ENCODE results near the gene ETV3L. TPM values are rescaled to one million over a fixed set of nuclear protein-coding genes. Genes with fewer than 3 reads are reported as not detected.

The ETV3L gene
- total and polyA plus RNA-seq, 2 donors (not counting 1 experiment from before 2014, with no cell fraction given): not detected

GRCh38 chr1:157135646-157136045 lies 36.0 kb upstream of the ETV3L start:
- Histone ChIP-seq H3K4me3 (replicated peaks in 1 of 4; ENCODE audit: control extremely low read depth in 1 of 4, insufficient read depth in 1 of 4, low read depth in 3 of 4, low read length in 4 of 4) (no peak overlapping the region), H3K36me3 (ENCODE audit: control insufficient read depth, insufficient read depth, low read length) (peaks cover 9% of the 10 kb centered on the region)

GRCh38 chr1:157135070-157135469 lies 35.5 kb upstream of the ETV3L start:
- no peak for DNase-seq (ENCODE audit: low read depth in 2 of 2)
- peaks cover 9% of the 10 kb centered on the region for H3K36me3 ChIP-seq (ENCODE audit: control insufficient read depth, insufficient read depth, low read length)
- no peaks in the 10 kb centered on the region for H3K27me3 ChIP-seq (ENCODE audit: control insufficient read depth, insufficient read depth, low read length)
- H3K4me2 ChIP-seq (ENCODE audit: extremely low read depth, insufficient read depth, low read length): no peak overlapping the region
- peaks cover 31% of the 10 kb centered on the region for H3K79me2 ChIP-seq (ENCODE audit: control insufficient read depth, insufficient read depth, low read length)
- H3K27ac ChIP-seq (ENCODE audit: insufficient read depth, low read length): no peak overlapping the region
- H3K4me3 ChIP-seq (replicated peaks in 1 of 4; ENCODE audit: control extremely low read depth in 1 of 4, insufficient read depth in 1 of 4, low read depth in 3 of 4, low read length in 4 of 4): no peak overlapping the region
- H4K20me1 ChIP-seq (ENCODE audit: control insufficient read depth, extremely low read depth, insufficient read depth, low read length): no peaks in the 10 kb centered on the region
- H2AFZ ChIP-seq (ENCODE audit: low read length): no peak overlapping the region
- peaks cover 8% of the 10 kb centered on the region for H3K4me1 ChIP-seq (ENCODE audit: control insufficient read depth, extremely low read depth, insufficient read depth, low read length)
- TF ChIP-seq EZH2 (IDR thresholded peaks at IDR 0.05; ENCODE audit: low read length, missing control alignments): no peak
- H3K9me3 ChIP-seq (ENCODE audit: control insufficient read depth, insufficient read depth, low read depth, low read length): no peaks in the 10 kb centered on the region
- H3K9ac ChIP-seq (ENCODE audit: insufficient read depth, low read length): no peak overlapping the region

More at GRCh38 chr1:157135646-157136045, 36.0 kb upstream of the ETV3L start:
- Histone ChIP-seq H3K27ac (ENCODE audit: insufficient read depth, low read length) (no peak overlapping the region), H2AFZ (ENCODE audit: low read length) (no peak overlapping the region), H4K20me1 (ENCODE audit: control insufficient read depth, extremely low read depth, insufficient read depth, low read length) (no peaks in the 10 kb centered on the region), H3K9me3 (ENCODE audit: control insufficient read depth, insufficient read depth, low read depth, low read length) (no peaks in the 10 kb centered on the region), H3K9ac (ENCODE audit: insufficient read depth, low read length) (no peak overlapping the region), H3K79me2 (ENCODE audit: control insufficient read depth, insufficient read depth, low read length) (peaks cover 31% of the 10 kb centered on the region), H3K4me1 (ENCODE audit: control insufficient read depth, extremely low read depth, insufficient read depth, low read length) (peaks cover 8% of the 10 kb centered on the region), H3K4me2 (ENCODE audit: extremely low read depth, insufficient read depth, low read length) (no peak overlapping the region), H3K27me3 (ENCODE audit: control insufficient read depth, insufficient read depth, low read length) (no peaks in the 10 kb centered on the region)
- no peak for TF ChIP-seq EZH2 (IDR thresholded peaks at IDR 0.05; ENCODE audit: low read length, missing control alignments)
- no peak for TF ChIP-seq CTCF (conservative IDR thresholded peaks at IDR 0.05 in 1 of 2, IDR thresholded peaks at IDR 0.05 in 1 of 2; ENCODE audit: low read depth in 1 of 2, low read length in 2 of 2)
- DNase-seq (ENCODE audit: low read depth in 2 of 2): peak in 1 of 2 donors; percentile 6

GRCh38 chr1:157134442-157134841 lies 34.8 kb upstream of the ETV3L start:
- no peak for DNase-seq (ENCODE audit: low read depth in 2 of 2)
- Histone ChIP-seq H3K9ac (ENCODE audit: insufficient read depth, low read length) (no peak overlapping the region), H3K4me2 (ENCODE audit: extremely low read depth, insufficient read depth, low read length) (no peak overlapping the region), H3K27ac (ENCODE audit: insufficient read depth, low read length) (no peak overlapping the region), H3K79me2 (ENCODE audit: control insufficient read depth, insufficient read depth, low read length) (peaks cover 31% of the 10 kb centered on the region), H4K20me1 (ENCODE audit: control insufficient read depth, extremely low read depth, insufficient read depth, low read length) (no peaks in the 10 kb centered on the region), H3K4me1 (ENCODE audit: control insufficient read depth, extremely low read depth, insufficient read depth, low read length) (peaks cover 8% of the 10 kb centered on the region), H3K27me3 (ENCODE audit: control insufficient read depth, insufficient read depth, low read length) (no peaks in the 10 kb centered on the region), H3K36me3 (ENCODE audit: control insufficient read depth, insufficient read depth, low read length) (peaks cover 9% of the 10 kb centered on the region), H3K9me3 (ENCODE audit: control insufficient read depth, insufficient read depth, low read depth, low read length) (no peaks in the 10 kb centered on the region), H3K4me3 (replicated peaks in 1 of 4; ENCODE audit: control extremely low read depth in 1 of 4, insufficient read depth in 1 of 4, low read depth in 3 of 4, low read length in 4 of 4) (no peak overlapping the region), H2AFZ (ENCODE audit: low read length) (no peak overlapping the region)
- no peak for TF ChIP-seq CTCF (conservative IDR thresholded peaks at IDR 0.05 in 1 of 2, IDR thresholded peaks at IDR 0.05 in 1 of 2; ENCODE audit: low read depth in 1 of 2, low read length in 2 of 2)
- no peak for TF ChIP-seq EZH2 (IDR thresholded peaks at IDR 0.05; ENCODE audit: low read length, missing control alignments)
